Activated CD8-positive, alpha-beta memory T cell treated with anti-CD3 and anti-CD28 coated beads for 36 hours (primary cell): ENCODE results near the gene IGF2BP2. TPM values are rescaled to one million over a fixed set of nuclear protein-coding genes. Genes with fewer than 3 reads are reported as not detected.
"Not testable (repeated sequence)": the region's sequence is repeated elsewhere in the genome, so short reads cannot be mapped to it uniquely, and the experiment has no call there.

Experiments used
- CTCF ChIA-PET: fragments of 350-600 bp; sonication (Branson Sonifier 250); formaldehyde crosslinking; loops from one replicate; lab custom pipeline; 2021; ENCODE audit warnings: antibody characterized with exemption; lab: Charles Lee
- POLR2A ChIA-PET: fragments of 350-600 bp; sonication (Branson Sonifier 250); formaldehyde crosslinking; loops from one replicate; lab custom pipeline; 2021; ENCODE audit warnings: antibody characterized with exemption; lab: Charles Lee
- total RNA-seq, 2 experiments: library from RNA; stranded (reverse); gene quantifications; one replicate each; pipeline ENCODE4 v1.2.3, GENCODE V29; 2021

IGF2BP2 gene
- total RNA-seq, 2 experiments from 2014 or later, result 0.32 to 0.65 TPM

GRCh38 chr3:185702262-185703225 lies 122.3 kb downstream of the IGF2BP2 start:
- ChIA-PET CTCF (interaction anchor here (0.7 kb wide), 1 partner anchor 332 kb away, joined by 4 read pairs; no protein-coding TSS in a partner anchor), POLR2A (no interaction called here)

DNA sequence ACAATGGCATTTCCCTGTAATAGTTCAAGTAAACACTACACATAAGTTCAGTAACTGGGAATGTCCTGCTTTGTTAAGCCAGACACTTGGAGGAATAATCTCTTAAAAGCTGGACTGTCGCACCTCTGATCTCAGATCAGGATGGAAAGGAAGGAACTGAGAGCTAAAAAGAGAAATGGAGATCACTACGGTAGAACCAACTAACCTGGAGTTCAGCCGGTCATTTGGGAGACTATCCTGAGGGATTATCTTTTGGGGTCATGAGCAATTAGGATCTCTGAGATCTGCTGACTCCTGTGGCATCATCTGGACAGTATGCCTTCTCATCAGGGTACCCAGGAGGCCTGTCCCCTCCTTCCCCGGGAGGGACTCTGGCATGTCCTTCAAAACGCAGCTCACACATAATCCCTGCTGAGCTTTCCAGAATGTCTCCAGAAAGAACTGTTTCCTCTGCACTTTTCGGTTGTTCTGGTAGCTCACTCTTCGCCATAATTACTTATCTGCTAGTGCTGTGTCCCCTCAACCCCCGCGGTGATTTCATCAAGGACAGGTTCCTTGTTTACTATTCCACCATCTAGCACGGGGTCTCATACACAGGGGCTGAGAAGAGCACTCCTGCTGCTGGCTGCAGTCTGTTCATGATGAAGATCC lies 123.1 kb downstream of the IGF2BP2 start:
- CTCF ChIA-PET, result no interaction called here
- POLR2A ChIA-PET, result no interaction called here

DNA sequence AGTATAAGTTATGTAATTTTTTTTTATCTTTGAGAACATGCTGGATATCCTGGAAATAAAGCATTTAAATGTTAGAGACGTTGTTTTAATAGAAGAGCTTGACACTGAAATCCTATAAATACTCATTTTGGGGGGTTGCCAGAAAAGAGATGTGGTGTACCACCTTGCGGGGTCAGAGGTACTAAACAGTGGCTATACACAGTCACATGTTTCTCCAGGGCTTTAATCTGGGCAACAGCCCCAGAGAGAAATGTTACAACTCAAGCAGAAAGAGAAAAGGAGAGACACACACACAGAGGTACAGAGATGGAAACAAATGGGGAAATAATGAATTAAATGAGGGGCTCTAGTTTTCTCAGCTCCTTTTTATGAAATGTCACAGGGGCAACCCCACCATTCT lies 124.9 kb downstream of the IGF2BP2 start:
- POLR2A ChIA-PET, result no interaction called here
- CTCF ChIA-PET, result no interaction called here

DNA sequence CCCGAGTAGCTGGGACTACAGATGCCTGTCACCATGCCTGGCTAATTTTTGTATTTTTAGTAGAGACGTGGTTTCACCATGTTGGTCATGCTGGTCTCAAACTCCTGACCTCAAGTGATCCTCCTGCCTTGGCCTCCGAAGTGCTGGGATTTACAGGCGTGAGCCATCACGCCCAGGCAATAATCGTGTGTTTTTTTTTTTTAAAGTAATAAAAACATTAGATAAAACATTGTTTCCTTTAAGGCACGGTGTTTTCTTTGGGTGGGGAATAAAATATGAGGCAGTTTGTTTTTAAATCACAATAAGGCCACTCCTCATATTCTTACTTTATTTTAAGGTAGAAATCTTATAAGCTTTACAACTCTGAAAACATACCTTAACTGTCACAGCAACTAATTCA lies 127.6 kb downstream of the IGF2BP2 start:
- POLR2A ChIA-PET, CTCF ChIA-PET: not testable (repeated sequence)

- POLR2A ChIA-PET, result no interaction called here
- CTCF ChIA-PET, result no interaction called here
Observed at GRCh38 chr3:185696039-185696438, 128.8 kb downstream of the IGF2BP2 start.

DNA sequence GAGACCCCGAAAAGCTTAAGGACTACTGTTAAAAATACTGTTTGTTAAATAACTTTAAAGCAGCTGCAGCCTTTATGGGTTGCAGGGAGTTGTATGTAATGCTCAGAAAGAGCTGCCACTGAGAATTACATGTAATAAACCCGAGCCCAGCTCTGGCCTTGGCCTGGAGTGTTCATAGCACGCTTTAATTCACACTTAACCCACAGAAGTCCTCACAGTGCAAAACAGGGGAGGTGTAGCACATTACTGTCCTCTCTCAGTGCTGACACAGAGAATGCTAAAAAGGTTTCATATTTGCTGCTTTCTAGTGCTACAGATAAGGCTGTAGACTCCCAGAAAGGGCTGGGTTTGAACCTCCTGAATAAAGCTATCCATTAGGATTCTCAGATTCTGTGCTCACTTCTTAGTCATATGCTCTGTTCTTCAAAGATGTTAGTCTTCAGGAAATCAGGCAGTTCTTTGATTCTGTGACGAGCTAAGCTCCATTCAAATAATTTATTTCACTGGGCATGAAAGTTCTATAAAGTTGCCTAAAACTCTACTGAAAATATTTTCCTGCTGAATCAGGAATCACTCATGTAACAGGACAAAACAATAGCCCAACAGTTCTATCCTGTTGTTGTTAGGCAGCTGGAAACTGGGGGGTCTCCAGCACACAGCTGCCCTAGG lies 130.7 kb downstream of the IGF2BP2 start:
- POLR2A ChIA-PET, result interaction anchor here (0.5 kb wide), 1 partner anchor 113 kb away, joined by 15 read pairs; no protein-coding TSS in a partner anchor

GRCh38 chr3:185691622-185692021 lies 133.2 kb downstream of the IGF2BP2 start:
- POLR2A ChIA-PET, result no interaction called here
- CTCF ChIA-PET, result no interaction called here

More for the DNA sequence above, 130.7 kb downstream of the IGF2BP2 start:
- CTCF ChIA-PET, result no interaction called here

- CTCF ChIA-PET, result interaction anchor here (1.7 kb wide), 1 partner anchor 81 kb away, joined by 6 read pairs; no protein-coding TSS in a partner anchor
Observed at GRCh38 chr3:185687271-185687878, 137.5 kb downstream of the IGF2BP2 start.

GRCh38 chr3:185685231-185686035 lies 139.4 kb downstream of the IGF2BP2 start:
- CTCF ChIA-PET, result no interaction called here
- POLR2A ChIA-PET, result no interaction called here

More at GRCh38 chr3:185687271-185687878, 137.5 kb downstream of the IGF2BP2 start:
- POLR2A ChIA-PET, result no interaction called here

GRCh38 chr3:185680231-185680630 lies 144.6 kb downstream of the IGF2BP2 start:
- ChIA-PET POLR2A (no interaction called here), CTCF (no interaction called here)

DNA sequence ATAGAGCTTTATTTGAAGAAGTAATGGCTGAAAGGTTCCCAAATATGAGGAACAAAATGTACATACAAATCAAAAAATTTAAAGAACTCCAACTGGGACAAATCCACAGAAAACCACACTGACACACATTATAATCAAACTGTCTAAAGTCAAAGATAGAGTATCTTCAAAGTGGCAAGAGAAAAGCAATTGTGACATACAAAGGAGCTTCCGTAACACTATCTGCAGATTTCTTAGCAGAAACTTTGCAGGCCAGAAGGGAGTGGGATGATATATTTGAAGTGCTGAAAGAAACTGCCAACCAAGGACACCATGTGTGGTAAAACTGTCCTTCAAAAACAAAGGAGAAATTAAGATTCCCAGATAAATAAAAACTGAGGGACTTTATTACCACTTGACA lies 146.8 kb downstream of the IGF2BP2 start:
- POLR2A ChIA-PET, result no interaction called here
- CTCF ChIA-PET, result interaction anchor here (0.9 to 1.7 kb wide), 3 partner anchors 17 to 91 kb away, joined by 4 to 6 read pairs (median 5); no protein-coding TSS in a partner anchor

GRCh38 chr3:185677146-185677829 lies 147.6 kb downstream of the IGF2BP2 start:
- ChIA-PET POLR2A (no interaction called here), CTCF (interaction anchor here (0.9 to 1.7 kb wide), 3 partner anchors 17 to 91 kb away, joined by 4 to 6 read pairs (median 5); no protein-coding TSS in a partner anchor)

DNA sequence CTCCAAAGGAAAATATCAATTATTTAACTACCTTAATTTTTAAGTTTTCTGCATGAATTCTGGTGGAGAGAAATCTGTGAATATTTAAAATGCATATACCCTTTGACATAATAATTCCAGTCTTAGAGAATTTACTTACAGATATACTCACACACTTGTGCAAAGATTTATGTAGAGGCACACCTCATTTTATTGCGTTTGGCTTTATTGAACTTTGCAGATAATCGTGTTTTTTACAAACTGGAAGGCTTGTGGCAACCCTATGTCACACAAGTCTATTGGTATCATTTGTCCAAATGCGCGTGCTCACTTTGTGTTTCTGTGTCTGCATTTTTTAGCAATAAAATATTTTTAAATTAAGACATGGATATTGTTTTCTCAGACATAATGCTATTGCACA lies 157.3 kb downstream of the IGF2BP2 start:
- ChIA-PET POLR2A (no interaction called here), CTCF (no interaction called here)

DNA sequence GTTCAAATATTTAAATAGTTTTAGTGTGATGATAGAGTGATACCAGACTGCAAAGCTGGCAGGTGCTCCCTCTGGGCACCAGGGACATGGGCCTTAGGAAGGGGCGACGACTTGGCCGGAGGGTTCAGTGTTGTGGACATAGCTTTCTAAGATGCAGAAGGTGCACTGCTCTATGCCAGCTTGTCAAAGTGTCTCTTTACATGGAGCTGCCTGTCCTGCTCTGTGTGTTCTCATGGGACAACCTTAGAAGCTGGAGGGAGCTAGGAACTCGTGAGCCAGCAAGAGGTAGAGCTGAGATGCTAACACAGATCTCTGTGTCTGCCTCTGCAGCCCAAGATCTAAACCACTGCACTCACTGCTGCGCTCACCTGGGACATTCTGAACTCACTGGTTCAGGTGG lies 160.9 kb downstream of the IGF2BP2 start:
- CTCF ChIA-PET, result no interaction called here
- POLR2A ChIA-PET, result no interaction called here

- CTCF ChIA-PET, result interaction anchor here (0.7 to 2.2 kb wide), 2 partner anchors 77 to 107 kb away, joined by 5 to 26 read pairs; no protein-coding TSS in a partner anchor
- POLR2A ChIA-PET, result no interaction called here
Observed at GRCh38 chr3:185661772-185662171, 163.1 kb downstream of the IGF2BP2 start.

- POLR2A ChIA-PET, result not testable (repeated sequence)
- CTCF ChIA-PET, result interaction anchor here (0.7 to 2.2 kb wide), 5 partner anchors 13 to 107 kb away, joined by 5 to 26 read pairs (median 6); no protein-coding TSS in a partner anchor
Observed at GRCh38 chr3:185661296-185661695, 163.5 kb downstream of the IGF2BP2 start.
